OCI-LY1 (cell line): Measurements from ENCODE around the gene MICOS13.
A peak's percentile ranks its signal among the peaks of the same experiment; 100 is the strongest.

Source experiments
- H2AFZ ChIP-seq: fragments of 200-600 bp; sonication (generic), shearing (Covaris generic); 2 replicates; pipeline ENCODE4 v1.6.0; 2014; ENCODE audit warnings: antibody characterized with exemption, mild to moderate bottlenecking, low read length
- H3F3A ChIP-seq: fragments of 200-600 bp; sonication (generic), shearing (Covaris generic); 2 replicates; pipeline ENCODE4 v1.6.0; 2014; ENCODE audit warnings: mild to moderate bottlenecking, antibody characterized with exemption, low read length, moderate library complexity; ENCODE audit not compliant: insufficient read depth
- H3K27ac ChIP-seq: fragments of 200-600 bp; sonication (generic); 2 replicates; pipeline ENCODE4 v1.5.1; 2014; ENCODE audit warnings: low read length, mixed run types, mild to moderate bottlenecking, low read depth; ENCODE audit not compliant: poor library complexity, severe bottlenecking
- H3K27me3 ChIP-seq: fragments of 200-600 bp; sonication (generic); 2 replicates; pipeline ENCODE4 v1.6.0; 2014; ENCODE audit warnings: antibody characterized with exemption, mild to moderate bottlenecking, low read length, moderate library complexity; ENCODE audit not compliant: insufficient read depth
- H3K36me3 ChIP-seq: fragments of 200-600 bp; sonication (generic); 2 replicates; pipeline ENCODE4 v1.6.1; 2014; ENCODE audit warnings: mild to moderate bottlenecking, antibody characterized with exemption, low read length, moderate library complexity, mixed read lengths; ENCODE audit not compliant: insufficient read depth
- H3K4me1 ChIP-seq: fragments of 200-600 bp; sonication (generic); 2 replicates; pipeline ENCODE4 v1.5.1; 2014; ENCODE audit warnings: mild to moderate bottlenecking, low read length, moderate library complexity; ENCODE audit not compliant: insufficient read depth, severe bottlenecking
- H3K4me2 ChIP-seq: fragments of 200-600 bp; sonication (generic), shearing (Covaris generic); 2 replicates; pipeline ENCODE4 v1.6.1; 2014; ENCODE audit warnings: low read length
- H3K4me3 ChIP-seq: fragments of 200-600 bp; sonication (generic); 2 replicates; pipeline ENCODE4 v1.5.1; 2014; ENCODE audit warnings: low read length, low read depth, mild to moderate bottlenecking, mixed read lengths; ENCODE audit not compliant: poor library complexity, severe bottlenecking
- H3K79me2 ChIP-seq: fragments of 200-600 bp; shearing (Covaris generic); 2 replicates; pipeline ENCODE4 v1.6.1; 2016; ENCODE audit warnings: mixed run types, low read length, mixed read lengths; ENCODE audit not compliant: insufficient read depth
- H3K9ac ChIP-seq: fragments of 200-600 bp; sonication (generic), shearing (Covaris generic); 2 replicates; pipeline ENCODE4 v1.6.1; 2014; ENCODE audit warnings: mild to moderate bottlenecking, low read length, mixed read lengths
- H3K9me2 ChIP-seq: fragments of 200-600 bp; sonication (generic), shearing (Covaris generic); 2 replicates; pipeline ENCODE4 v1.6.1; 2014; ENCODE audit warnings: low read depth, mild to moderate bottlenecking, low read length, mixed read lengths
- H3K9me3 ChIP-seq: fragments of 200-600 bp; shearing (Covaris generic); 2 replicates; pipeline ENCODE4 v1.6.1; 2014; ENCODE audit warnings: low read length, mixed read lengths
- H4K20me1 ChIP-seq: fragments of 200-600 bp; sonication (generic), shearing (Covaris generic); 2 replicates; pipeline ENCODE4 v1.6.0; 2016; ENCODE audit warnings: mild to moderate bottlenecking, low read length; ENCODE audit not compliant: insufficient read depth
- EZH2 ChIP-seq: fragments of 200-600 bp; sonication (generic), shearing (Covaris generic); IDR thresholded peaks from 2 replicates; pipeline ENCODE4 v1.8.0; 2017; ENCODE audit warnings: borderline replicate concordance, mixed run types, mild to moderate bottlenecking, antibody characterized with exemption, low read length, moderate library complexity, mixed read lengths
- TF ChIP-seq, protein P1 (sequence below): fragments of 200-600 bp; sonication (generic), shearing (Covaris generic); IDR thresholded peaks from 2 replicates; pipeline ENCODE4 v1.5.1; 2017; ENCODE audit warnings: mild to moderate bottlenecking, antibody characterized with exemption, low read length, moderate library complexity, mixed read lengths

Gene MICOS13

DNA sequence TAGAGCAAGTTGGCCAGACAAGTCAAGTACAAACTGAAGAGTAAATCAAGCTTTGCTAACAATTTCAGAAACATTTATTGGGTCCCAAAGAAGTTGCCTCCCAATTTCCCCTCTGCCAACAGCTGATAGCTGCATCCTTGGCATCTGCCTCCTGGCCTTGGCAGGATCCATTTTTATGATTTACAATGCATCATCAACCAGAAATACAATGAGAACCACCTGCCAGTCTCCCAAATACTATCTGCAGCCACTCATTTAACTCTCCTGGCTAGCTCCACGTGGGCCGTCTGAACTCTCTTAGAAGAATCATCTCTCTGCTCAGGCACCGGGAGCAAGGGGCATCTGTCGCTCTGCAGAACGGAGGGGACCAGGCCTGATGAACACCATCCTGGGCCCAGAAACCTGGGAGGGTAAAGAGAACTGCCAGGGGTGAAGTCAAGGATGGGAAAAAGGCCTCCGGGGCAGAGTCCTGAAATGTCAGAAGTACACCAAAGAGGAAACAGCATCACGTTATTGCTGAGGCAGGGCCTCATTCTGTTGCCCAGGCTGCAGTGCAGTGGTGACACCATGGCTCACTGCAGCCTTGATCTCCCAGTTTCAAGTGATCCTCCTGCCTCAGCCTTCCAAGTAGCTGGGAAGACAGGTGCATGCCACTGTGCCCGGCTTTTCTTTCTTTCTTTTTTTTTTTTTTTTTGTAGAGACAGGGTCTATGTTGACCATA lies 37.1 kb upstream of the MICOS13 start:
- Histone ChIP-seq H2AFZ (no peak overlapping the region), H3K4me3 (peak overlapping the region; percentile 77), H3K9me3 (no peaks in the 10 kb centered on the region), H3K4me1 (peaks cover 30% of the 10 kb centered on the region), H3F3A (no peaks in the 10 kb centered on the region), H3K9me2 (no peaks in the 10 kb centered on the region), H3K27me3 (no peaks in the 10 kb centered on the region), H3K36me3 (peaks cover 39% of the 10 kb centered on the region), H3K79me2 (peaks cover 45% of the 10 kb centered on the region), H4K20me1 (no peaks in the 10 kb centered on the region; the same call in 1 of the 2 replicates), H3K4me2 (peak overlapping the region; percentile 93), H3K27ac (no peak overlapping the region), H3K9ac (peak overlapping the region; percentile 83; the same call in 1 of the 2 replicates)
- TF ChIP-seq, protein P1, sequence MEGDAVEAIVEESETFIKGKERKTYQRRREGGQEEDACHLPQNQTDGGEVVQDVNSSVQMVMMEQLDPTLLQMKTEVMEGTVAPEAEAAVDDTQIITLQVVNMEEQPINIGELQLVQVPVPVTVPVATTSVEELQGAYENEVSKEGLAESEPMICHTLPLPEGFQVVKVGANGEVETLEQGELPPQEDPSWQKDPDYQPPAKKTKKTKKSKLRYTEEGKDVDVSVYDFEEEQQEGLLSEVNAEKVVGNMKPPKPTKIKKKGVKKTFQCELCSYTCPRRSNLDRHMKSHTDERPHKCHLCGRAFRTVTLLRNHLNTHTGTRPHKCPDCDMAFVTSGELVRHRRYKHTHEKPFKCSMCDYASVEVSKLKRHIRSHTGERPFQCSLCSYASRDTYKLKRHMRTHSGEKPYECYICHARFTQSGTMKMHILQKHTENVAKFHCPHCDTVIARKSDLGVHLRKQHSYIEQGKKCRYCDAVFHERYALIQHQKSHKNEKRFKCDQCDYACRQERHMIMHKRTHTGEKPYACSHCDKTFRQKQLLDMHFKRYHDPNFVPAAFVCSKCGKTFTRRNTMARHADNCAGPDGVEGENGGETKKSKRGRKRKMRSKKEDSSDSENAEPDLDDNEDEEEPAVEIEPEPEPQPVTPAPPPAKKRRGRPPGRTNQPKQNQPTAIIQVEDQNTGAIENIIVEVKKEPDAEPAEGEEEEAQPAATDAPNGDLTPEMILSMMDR = no peak
- no peak for TF ChIP-seq EZH2

DNA sequence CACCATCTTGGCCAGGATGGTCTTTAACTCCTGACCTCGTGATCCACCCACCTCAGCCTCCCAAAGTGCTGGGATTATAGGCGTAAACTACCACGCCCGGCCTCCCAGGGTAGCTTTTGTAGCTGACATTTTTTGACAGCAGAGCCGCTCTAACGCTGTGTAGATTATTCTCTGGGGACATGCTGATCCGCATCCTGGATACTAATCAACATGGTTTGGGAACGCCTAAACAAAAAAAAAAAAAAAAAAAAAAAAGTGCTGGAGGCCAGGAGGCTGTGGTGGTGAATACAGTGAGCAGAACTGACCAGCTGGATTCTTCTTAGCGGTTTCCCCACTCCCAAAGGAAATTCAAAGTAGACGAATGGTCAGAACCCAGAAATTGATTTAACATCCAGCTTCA lies 34.5 kb upstream of the MICOS13 start:
- Histone ChIP-seq H3K36me3 (peaks cover 62% of the 10 kb centered on the region), H3K9me3 (no peaks in the 10 kb centered on the region), H3K27me3 (no peaks in the 10 kb centered on the region), H3K9ac (no peak overlapping the region), H3K79me2 (peaks cover 45% of the 10 kb centered on the region), H2AFZ (no peak overlapping the region), H3F3A (no peaks in the 10 kb centered on the region), H3K27ac (no peak overlapping the region), H3K9me2 (no peaks in the 10 kb centered on the region), H3K4me2 (no peak overlapping the region), H3K4me1 (peaks cover 21% of the 10 kb centered on the region), H4K20me1 (no peaks in the 10 kb centered on the region; the same call in 1 of the 2 replicates), H3K4me3 (no peak overlapping the region)
- no peak for TF ChIP-seq EZH2
- TF ChIP-seq, protein P1 = no peak

- no peak overlapping the region for H3K4me3 ChIP-seq
- H4K20me1 ChIP-seq = no peaks in the 10 kb centered on the region; the same call in 1 of the 2 replicates
- H3K4me1 ChIP-seq = peaks cover 12% of the 10 kb centered on the region
- no peak overlapping the region for H2AFZ ChIP-seq
- peaks cover 29% of the 10 kb centered on the region for H3K79me2 ChIP-seq
- H3K9me3 ChIP-seq = no peaks in the 10 kb centered on the region
- no peak overlapping the region for H3K9ac ChIP-seq
- no peak overlapping the region for H3K4me2 ChIP-seq
- H3K9me2 ChIP-seq = no peaks in the 10 kb centered on the region
- H3K27ac ChIP-seq = no peak overlapping the region
- H3K27me3 ChIP-seq = no peaks in the 10 kb centered on the region
- H3F3A ChIP-seq = no peaks in the 10 kb centered on the region
- peaks cover 73% of the 10 kb centered on the region for H3K36me3 ChIP-seq
- no peak for TF ChIP-seq EZH2
- TF ChIP-seq, protein P1 = no peak
Measured at GRCh38 chr19:5713228-5713627, 32.9 kb upstream of the MICOS13 start.
